ENCODE measurements around the gene ACER3. TPM values are rescaled to one million over a fixed set of nuclear protein-coding genes. Genes with fewer than 3 reads are reported as not detected.
"Not testable (repeated sequence)": the region's sequence is repeated elsewhere in the genome, so short reads cannot be mapped to it uniquely, and the experiment has no call there.

Gene ACER3
- total and polyA plus RNA-seq, 2 donors: 4.5 to 19.0 TPM

DNA sequence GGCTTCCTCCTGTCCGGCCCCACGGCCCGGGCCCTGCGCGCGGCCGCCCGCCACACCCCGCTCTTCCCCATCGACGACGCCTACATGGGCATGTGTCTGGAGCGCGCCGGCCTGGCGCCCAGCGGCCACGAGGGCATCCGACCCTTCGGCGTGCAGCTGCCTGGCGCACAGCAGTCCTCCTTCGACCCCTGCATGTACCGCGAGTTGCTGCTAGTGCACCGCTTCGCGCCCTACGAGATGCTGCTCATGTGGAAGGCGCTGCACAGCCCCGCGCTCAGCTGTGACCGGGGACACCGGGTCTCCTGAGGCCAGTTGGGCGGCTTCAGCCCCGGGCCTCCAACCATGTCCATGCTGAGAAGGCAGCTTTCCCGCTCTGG, 179.7 kb downstream of the ACER3 start:
- H3K4me3 ChIP-seq (ENCODE audit: low read depth, low read length): no peak overlapping the region
- H3K4me1 ChIP-seq (ENCODE audit: insufficient read depth): no peaks in the 10 kb centered on the region
- H3K27ac ChIP-seq (ENCODE audit: low read depth): no peak overlapping the region
- no peaks in the 10 kb centered on the region for H3K36me3 ChIP-seq (ENCODE audit: insufficient read depth)
- DNase-seq (ENCODE audit: extremely low spot score): no peak
- WGBS: 76% methylated on average over 37 of the region's 37 CpGs

DNA sequence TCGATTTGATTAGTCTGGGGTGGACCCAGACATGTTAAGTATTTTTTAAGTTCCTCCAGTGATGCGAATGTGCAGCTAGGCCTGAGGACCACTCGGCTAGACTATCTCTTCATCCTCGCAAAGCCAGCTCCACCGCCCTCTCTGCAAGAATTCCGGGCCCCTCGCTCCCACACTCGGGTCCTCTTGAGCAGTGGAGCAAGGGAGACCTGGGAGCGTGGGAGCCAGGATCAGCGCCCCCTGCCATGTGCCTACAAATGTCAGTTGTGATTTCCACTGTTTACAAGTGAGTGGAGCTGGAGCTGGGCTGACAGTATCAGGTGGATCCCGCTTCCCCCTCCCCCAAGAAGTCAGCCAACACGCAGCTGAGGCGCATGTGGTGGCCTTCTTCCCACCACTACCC, 180.2 kb downstream of the ACER3 start:
- H3K4me3 ChIP-seq (ENCODE audit: low read depth, low read length): no peak overlapping the region
- DNase-seq (ENCODE audit: extremely low spot score): no peak

DNA sequence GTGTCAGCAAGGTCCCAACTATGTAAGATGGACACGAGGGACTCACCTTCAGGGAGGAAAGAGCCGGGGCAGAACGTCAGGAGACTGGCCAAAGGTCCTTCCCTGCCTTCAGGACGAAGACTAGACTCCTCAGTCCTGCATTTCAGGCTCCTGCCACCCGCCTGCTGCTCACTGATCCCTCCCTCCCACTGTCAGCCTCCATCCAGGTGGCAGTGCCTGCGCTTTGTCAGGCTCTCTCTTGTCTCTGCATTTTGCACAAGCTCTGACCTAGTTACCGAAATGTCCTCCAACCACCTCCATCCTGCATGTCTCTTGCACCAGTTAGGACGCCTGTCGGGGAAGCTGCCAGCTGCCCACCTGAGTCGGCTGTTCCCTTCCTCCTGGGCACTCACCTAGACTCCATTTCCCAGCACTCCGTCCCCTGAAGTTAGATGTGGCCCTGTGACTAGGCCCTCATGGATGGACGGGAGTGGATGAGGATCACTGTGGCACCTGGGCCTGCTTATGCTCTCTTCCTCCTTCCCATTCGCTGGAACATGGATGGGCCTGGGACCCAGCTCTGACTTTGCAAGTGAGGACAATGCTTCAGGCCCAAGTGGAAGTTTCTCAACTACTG, 181.5 kb downstream of the ACER3 start:
- Histone ChIP-seq H3K4me3 (ENCODE audit: low read depth, low read length) (no peak overlapping the region), H3K4me1 (ENCODE audit: insufficient read depth) (no peaks in the 10 kb centered on the region), H3K36me3 (ENCODE audit: insufficient read depth) (no peaks in the 10 kb centered on the region), H3K27ac (ENCODE audit: low read depth) (no peak overlapping the region)
- 96% methylated on average over 13 of the region's 13 CpGs for WGBS
- no peak for DNase-seq (ENCODE audit: extremely low spot score)

More for the DNA sequence above, 180.2 kb downstream of the ACER3 start:
- no peak overlapping the region for H3K27ac ChIP-seq (ENCODE audit: low read depth)
- no peaks in the 10 kb centered on the region for H3K4me1 ChIP-seq (ENCODE audit: insufficient read depth)
- 93% methylated on average over 13 of the region's 13 CpGs for WGBS
- no peaks in the 10 kb centered on the region for H3K36me3 ChIP-seq (ENCODE audit: insufficient read depth)

DNA sequence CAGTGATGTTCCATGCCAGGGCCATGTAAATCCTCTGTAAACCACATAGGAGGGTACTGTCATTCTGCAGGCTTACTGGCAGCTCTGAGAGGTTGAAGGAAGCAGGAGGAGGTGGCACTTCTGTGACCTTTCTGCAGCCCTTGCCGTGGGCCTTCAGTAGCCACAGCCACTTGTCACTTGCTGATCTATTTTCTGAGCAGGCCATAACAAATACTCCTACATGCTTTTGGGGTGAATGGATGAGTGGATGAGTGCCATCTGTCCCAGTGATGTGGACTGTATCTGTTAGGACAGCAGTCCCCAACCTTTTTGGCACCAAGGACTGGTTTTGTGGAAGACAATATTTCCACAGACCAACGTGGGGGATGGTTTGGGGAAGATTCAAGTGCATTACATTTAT, 183.6 kb downstream of the ACER3 start:
- no peak overlapping the region for H3K27ac ChIP-seq (ENCODE audit: low read depth)
- 87% methylated on average over 2 of the region's 2 CpGs for WGBS
- no peak overlapping the region for H3K4me3 ChIP-seq (ENCODE audit: low read depth, low read length)
- DNase-seq (ENCODE audit: extremely low spot score): no peak
- H3K36me3 ChIP-seq (ENCODE audit: insufficient read depth): no peaks in the 10 kb centered on the region
- H3K4me1 ChIP-seq (ENCODE audit: insufficient read depth): no peaks in the 10 kb centered on the region

DNA sequence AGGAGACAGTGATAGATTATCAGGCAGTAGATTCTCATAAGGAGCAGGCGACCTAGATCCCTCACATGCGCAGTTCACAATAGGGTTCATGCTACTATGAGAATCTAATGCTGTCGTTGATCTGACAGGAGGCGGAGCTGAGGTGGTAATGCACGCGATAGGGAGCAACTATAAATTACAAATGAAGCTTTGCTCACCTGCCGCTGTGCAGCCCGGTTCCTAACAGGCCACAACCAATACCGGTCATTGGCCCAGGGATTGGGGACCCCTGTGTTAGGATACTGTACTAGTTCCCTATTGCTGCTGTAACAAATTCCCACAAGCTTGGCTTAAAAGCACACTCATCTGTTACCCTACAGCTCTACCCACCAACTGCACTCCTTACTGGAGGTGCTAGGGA, 184.2 kb downstream of the ACER3 start:
- Histone ChIP-seq H3K27ac (ENCODE audit: low read depth) (no peak overlapping the region), H3K4me3 (ENCODE audit: low read depth, low read length) (no peak overlapping the region), H3K36me3 (ENCODE audit: insufficient read depth) (no peaks in the 10 kb centered on the region), H3K4me1 (ENCODE audit: insufficient read depth) (no peaks in the 10 kb centered on the region)
- DNase-seq (ENCODE audit: extremely low spot score): no peak
- 96% methylated on average over 9 of the region's 9 CpGs for WGBS

DNA sequence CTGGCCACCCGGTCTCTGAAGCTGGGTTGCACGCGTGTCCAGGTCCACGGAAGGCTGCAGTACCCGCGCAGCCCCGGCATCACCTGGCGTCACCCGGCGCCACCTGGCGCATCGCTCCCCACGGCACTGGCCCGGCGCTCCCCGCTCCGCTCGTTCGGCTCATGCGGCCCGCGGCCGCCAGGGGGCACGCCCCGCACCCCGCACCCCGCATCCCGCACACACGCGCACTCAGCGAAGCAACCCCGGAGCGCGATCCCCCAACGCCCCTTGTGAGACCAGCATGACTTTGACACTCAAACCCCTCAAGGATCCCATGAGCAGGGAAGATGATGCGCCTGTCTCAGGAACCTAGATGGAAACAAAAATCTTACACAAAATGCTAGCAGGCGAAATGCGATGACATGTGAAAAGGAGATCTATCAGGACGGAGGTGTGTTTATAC, 185.4 kb downstream of the ACER3 start:
- 3% methylated on average over 39 of the region's 39 CpGs for WGBS
- DNase-seq (ENCODE audit: extremely low spot score): no peak
- Histone ChIP-seq H3K4me3 (ENCODE audit: low read depth, low read length) (no peak overlapping the region), H3K27ac (ENCODE audit: low read depth) (no peak overlapping the region), H3K4me1 (ENCODE audit: insufficient read depth) (no peaks in the 10 kb centered on the region), H3K36me3 (ENCODE audit: insufficient read depth) (no peaks in the 10 kb centered on the region)

DNA sequence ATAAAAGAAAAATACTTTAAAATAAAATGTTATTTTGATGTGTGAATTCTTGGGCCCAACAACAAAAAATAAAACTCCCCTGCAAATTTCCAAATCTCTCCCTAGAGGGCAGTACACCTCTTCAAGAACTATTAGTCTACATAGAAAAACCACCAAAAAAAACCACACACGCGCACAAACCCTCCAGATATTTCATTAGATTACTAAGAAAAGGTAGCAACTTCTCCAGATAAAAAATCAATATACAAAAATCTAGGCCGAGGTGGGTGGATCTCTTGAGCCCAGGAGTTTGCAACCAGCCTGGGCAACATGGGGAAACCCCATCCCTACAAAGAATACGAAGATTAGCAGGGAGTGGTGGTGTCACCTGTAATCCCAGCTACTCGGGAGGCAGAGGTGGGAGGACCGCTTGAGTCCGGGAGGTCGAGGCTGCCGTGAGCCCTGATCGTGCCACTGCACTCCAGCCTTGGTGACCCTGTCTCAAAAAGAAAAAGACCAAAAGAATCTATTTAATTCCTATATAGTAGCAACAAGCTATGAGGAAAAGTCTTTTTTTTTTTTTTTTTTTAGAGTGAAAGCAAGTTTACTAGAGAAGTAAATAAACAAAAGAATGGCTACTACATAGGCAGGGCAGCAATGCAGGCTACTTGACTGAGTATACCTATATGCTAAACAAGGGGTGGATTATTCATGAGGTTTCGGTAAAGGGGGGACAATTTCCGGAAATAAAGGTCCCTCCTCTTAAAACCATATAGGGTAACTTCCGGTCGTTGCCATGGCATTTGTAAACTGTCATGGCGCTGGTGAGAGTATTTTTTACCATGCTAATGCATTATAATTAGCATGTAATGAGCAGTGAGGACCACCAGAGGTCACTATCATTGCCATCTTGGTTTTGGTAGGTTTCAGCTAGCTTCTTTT, 186.5 kb downstream of the ACER3 start:
- 8% methylated on average over 15 of the region's 15 CpGs for WGBS
- Histone ChIP-seq H3K36me3 (ENCODE audit: insufficient read depth) (no peaks in the 10 kb centered on the region), H3K4me1 (ENCODE audit: insufficient read depth) (no peaks in the 10 kb centered on the region), H3K4me3 (ENCODE audit: low read depth, low read length) (peak overlapping the region; percentile 24), H3K27ac (ENCODE audit: low read depth) (no peak overlapping the region)
- peak; percentile 89 for DNase-seq (ENCODE audit: extremely low spot score)

DNA sequence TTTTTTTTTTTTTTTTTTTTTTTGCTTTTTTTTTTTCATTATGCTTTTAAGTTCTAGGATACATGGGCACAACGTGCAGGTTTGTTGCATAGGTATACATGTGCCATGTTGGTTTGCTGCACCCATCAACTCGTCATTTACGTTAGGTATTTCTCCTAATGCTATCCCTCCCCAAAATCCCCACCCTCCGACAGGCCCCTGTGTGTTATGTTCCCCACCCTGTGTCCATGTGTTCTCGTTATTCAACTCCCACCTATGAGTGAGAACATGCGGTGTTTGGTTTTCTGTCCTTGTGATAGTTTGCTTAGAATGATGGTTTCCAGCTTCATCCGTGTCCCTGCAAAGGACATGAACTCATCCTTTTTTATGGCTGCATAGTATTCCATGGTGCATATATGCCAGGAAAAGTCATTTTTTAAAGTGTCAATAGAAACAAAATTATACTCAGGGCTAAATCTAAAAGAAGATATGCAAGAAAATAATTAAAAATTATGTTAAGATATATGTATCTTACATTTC, 187.3 kb downstream of the ACER3 start:
- H3K27ac ChIP-seq (ENCODE audit: low read depth); DNase-seq (ENCODE audit: extremely low spot score); H3K4me1 ChIP-seq (ENCODE audit: insufficient read depth); H3K4me3 ChIP-seq (ENCODE audit: low read depth, low read length); H3K36me3 ChIP-seq (ENCODE audit: insufficient read depth): not testable (repeated sequence)
- 71% methylated on average over 7 of the region's 7 CpGs for WGBS

DNA sequence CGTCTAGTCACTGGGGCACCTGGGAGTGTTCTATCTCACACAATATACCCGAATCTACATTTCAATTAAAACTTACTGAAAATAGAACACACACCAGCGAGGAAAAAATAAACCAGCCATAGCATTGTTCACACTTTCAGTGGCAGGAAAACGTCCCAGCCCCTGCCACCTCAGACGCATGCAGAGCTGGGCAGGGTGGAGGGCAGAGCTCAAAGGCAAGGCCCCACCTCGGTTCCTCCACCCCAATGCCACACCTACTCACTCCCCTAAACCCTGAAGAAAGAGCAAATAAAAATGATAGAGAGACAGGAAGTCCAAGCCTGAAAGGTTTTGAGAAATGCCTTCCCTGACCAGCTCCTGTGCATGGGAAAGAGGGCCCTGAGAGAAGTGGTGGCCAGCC, 188.3 kb downstream of the ACER3 start:
- no peaks in the 10 kb centered on the region for H3K4me1 ChIP-seq (ENCODE audit: insufficient read depth)
- WGBS: 76% methylated on average over 6 of the region's 6 CpGs
- no peaks in the 10 kb centered on the region for H3K36me3 ChIP-seq (ENCODE audit: insufficient read depth)
- no peak for DNase-seq (ENCODE audit: extremely low spot score)
- H3K27ac ChIP-seq (ENCODE audit: low read depth): no peak overlapping the region
- no peak overlapping the region for H3K4me3 ChIP-seq (ENCODE audit: low read depth, low read length)

DNA sequence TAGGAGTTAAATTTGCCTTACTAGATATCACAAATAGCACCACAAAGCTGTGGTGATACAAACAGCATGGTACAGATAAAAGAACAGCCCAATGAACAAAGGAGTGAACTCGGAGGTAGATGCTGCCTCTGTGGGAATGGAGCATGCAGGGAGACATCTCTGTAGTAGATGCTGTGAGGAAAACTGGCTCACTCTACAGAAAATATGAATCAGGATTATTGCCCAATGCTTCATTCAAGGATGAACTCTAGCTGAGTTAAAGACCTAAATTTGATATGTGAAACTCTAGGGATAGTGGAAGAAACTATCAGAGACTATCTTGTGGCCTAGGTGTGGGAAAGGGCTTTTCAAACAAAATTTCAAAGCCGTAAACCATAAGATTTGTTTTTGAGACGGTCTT, 190.8 kb downstream of the ACER3 start:
- no peak for DNase-seq (ENCODE audit: extremely low spot score)
- Histone ChIP-seq H3K4me3 (ENCODE audit: low read depth, low read length) (no peak overlapping the region), H3K27ac (ENCODE audit: low read depth) (no peak overlapping the region), H3K4me1 (ENCODE audit: insufficient read depth) (no peaks in the 10 kb centered on the region), H3K36me3 (ENCODE audit: insufficient read depth) (no peaks in the 10 kb centered on the region)
- WGBS: 84% methylated on average over 3 of the region's 3 CpGs

DNA sequence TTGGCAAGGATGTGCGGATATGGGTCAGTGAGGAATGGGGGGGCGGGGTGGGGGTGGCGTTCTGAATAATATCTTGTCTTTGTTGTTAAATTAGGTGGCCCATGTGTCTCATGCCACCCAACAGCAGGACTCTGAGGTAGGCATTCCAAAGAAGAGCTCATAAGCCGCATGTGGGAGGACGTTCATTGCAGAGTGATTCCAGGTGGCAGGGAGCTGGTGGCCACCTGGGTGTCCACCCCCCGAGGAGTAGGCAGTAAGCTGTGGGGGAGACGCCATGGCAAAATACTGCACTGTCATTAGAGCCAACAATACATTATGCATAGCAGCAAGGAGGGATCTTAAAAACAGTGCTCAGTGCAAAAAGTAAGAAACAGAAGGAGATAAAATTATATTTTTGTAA, 191.8 kb downstream of the ACER3 start:
- no peak overlapping the region for H3K4me3 ChIP-seq (ENCODE audit: low read depth, low read length)
- no peak for DNase-seq (ENCODE audit: extremely low spot score)
- WGBS: 84% methylated on average over 7 of the region's 7 CpGs
- no peaks in the 10 kb centered on the region for H3K36me3 ChIP-seq (ENCODE audit: insufficient read depth)
- H3K27ac ChIP-seq (ENCODE audit: low read depth): no peak overlapping the region
- no peaks in the 10 kb centered on the region for H3K4me1 ChIP-seq (ENCODE audit: insufficient read depth)

DNA sequence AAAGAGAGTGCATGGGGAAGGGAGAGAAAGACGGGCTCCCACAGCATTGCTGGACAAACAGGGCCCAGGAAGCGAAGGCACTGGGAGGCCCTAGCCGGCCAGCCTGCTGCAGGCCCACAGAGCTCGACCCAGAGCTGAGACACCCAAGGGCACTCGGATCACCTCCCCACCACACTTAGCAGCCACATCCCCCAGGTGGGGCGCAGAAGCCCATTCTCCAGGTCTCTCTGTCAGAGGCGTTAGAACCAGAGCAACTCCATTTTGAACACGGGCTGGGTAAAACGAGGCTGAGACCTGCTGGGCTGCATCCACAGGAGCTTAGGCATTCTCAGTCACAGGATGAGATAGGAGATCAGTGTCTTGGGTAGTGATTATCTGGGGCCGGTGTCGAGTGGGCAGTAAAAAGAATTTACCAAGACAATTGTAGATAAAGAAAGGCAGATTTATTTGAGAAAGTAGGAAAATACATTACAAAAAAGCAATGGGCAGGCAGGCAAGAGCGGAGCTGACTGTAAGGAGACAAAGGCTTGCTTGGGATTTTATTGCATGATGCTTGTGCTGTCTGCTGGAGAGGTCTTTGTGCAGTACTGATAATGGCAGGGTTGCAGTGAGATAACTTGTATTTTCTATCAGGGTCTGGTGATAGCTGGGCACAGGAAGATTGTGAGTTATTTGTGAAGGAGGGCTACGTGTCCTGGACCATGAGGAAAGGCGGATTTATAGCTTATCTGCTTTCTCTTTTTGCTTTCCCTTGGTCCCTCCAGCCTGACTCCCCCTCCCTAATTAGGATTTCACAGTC, 192.7 kb downstream of the ACER3 start:
- WGBS: 72% methylated on average over 14 of the region's 14 CpGs
- H3K4me3 ChIP-seq (ENCODE audit: low read depth, low read length): no peak overlapping the region
- H3K27ac ChIP-seq (ENCODE audit: low read depth): no peak overlapping the region
- DNase-seq (ENCODE audit: extremely low spot score): no peak
- no peaks in the 10 kb centered on the region for H3K4me1 ChIP-seq (ENCODE audit: insufficient read depth)
- H3K36me3 ChIP-seq (ENCODE audit: insufficient read depth): no peaks in the 10 kb centered on the region

DNA sequence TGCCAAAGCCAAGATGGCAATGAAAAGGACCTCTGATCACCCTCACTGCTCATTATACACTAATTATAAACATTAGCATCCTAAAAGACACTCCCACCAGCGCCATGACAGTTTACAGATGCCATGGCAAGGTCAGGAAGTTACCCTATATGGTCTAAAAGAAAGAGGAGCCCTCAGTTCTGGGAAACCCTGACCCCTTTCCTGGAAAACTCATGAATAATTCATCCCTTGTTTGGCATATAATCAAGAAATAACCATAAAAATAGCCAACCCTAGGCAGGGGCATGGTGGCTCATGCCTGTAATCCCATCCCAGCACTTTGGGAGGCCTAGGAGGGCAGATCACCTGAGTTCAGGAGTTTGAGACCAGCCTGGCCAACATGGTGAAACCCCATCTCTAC, 193.4 kb downstream of the ACER3 start:
- 60% methylated on average over 1 of the region's 1 CpG for WGBS

More for the DNA sequence above, 193.4 kb downstream of the ACER3 start:
- Histone ChIP-seq H3K4me3 (ENCODE audit: low read depth, low read length) (no peak overlapping the region), H3K4me1 (ENCODE audit: insufficient read depth) (no peaks in the 10 kb centered on the region), H3K36me3 (ENCODE audit: insufficient read depth) (no peaks in the 10 kb centered on the region), H3K27ac (ENCODE audit: low read depth) (no peak overlapping the region)
- DNase-seq (ENCODE audit: extremely low spot score): no peak
